Measurements from ENCODE around the gene TRIM28. TPM values are rescaled to one million over a fixed set of nuclear protein-coding genes. Genes with fewer than 3 reads are reported as not detected.

Gene TRIM28
- total RNA-seq, 2 experiments from 2014 or later: 549 to 553 TPM

DNA sequence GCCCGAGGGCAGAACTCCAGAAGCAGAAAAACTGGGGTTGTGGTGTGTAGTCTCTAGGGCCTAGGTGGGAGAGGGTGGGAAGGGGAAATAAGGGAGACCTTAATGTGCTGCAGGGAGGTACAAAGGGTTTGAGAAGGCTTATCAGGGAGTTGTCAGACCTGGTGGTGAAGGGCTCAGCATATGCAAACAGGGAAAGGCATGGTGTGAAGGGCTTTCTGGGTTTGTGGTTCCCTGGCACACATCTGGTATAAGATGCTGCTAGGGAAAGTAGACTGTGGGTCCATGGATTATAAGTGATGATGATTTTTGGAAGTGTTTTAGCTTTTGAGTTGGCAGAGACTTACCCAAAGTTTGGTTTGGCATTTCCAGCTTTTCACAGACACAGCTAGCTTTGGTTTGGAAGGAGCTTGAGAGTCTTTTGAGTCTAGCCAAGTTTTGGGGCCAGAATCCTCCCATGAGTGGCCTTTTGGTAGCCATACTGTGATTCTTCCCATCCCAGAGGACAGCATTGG lies 2.2 kb downstream of the TRIM28 start:
- H3K4me3 ChIP-seq (ENCODE audit: low read length): peak overlapping the region; percentile 70
- H3K27ac ChIP-seq (ENCODE audit: low read depth in 1 of 2, low read length in 2 of 2): peak overlapping the region in 1 of 2 donors; percentile 15
- Mint-ChIP-seq H3K4me3 (peak overlapping the region; percentile 95), H3K4me1 (ENCODE audit: low read depth) (peaks cover 39% of the 10 kb centered on the region), H3K27me3 (no peaks in the 10 kb centered on the region), H3K27ac (peak overlapping the region; percentile 91), H3K9me3 (no peaks in the 10 kb centered on the region), H3K36me3 (ENCODE audit: low read depth) (peaks cover 69% of the 10 kb centered on the region)
- intact Hi-C loops (cut with DNase I, micrococcal nuclease): no loop called here
- peaks cover 42% of the 10 kb centered on the region for H3K4me1 ChIP-seq (ENCODE audit: insufficient read depth, low read length)
- DNase-seq: no peak
- no peak for TF ChIP-seq CTCF (IDR thresholded peaks at IDR 0.05)
- H3K27me3 ChIP-seq (ENCODE audit: control insufficient read depth in 1 of 2, insufficient read depth in 2 of 2, low read length in 2 of 2): no peaks in the 10 kb centered on the region
- H3K36me3 ChIP-seq (ENCODE audit: insufficient read depth, low read length): peaks cover 57% of the 10 kb centered on the region
- POLR2A ChIA-PET: interaction anchor here (1.2 to 3.2 kb wide), 3 partner anchors 8 to 32 kb away, joined by 3 to 64 read pairs (median 4); partner anchors contain the start of gene CHMP2A
- H3K9me3 ChIP-seq (ENCODE audit: control insufficient read depth in 1 of 2, insufficient read depth in 1 of 2, low read length in 2 of 2): no peaks in the 10 kb centered on the region
- CTCF ChIA-PET: interaction anchor here (3.3 kb wide), 1 partner anchor 27 kb away, joined by 34 read pairs; the partner anchor contains the start of gene ZBTB45
- no peak for ATAC-seq (ENCODE audit: poor library complexity)

- no peak for TF ChIP-seq CTCF (IDR thresholded peaks at IDR 0.05)
- H3K4me1 Mint-ChIP-seq (ENCODE audit: low read depth): peaks cover 42% of the 10 kb centered on the region
- peaks cover 45% of the 10 kb centered on the region for H3K4me1 ChIP-seq (ENCODE audit: insufficient read depth, low read length)
- no peaks in the 10 kb centered on the region for H3K27me3 Mint-ChIP-seq
- POLR2A ChIA-PET: interaction anchor here (0.8 to 1.2 kb wide), 2 partner anchors 25 to 28 kb away, joined by 3 read pairs; partner anchors contain the start of genes MZF1 and ZBTB45
- H3K9me3 Mint-ChIP-seq: no peaks in the 10 kb centered on the region
- no peak for ATAC-seq (ENCODE audit: poor library complexity)
- intact Hi-C loops (cut with DNase I, micrococcal nuclease): no loop called here
- H3K9me3 ChIP-seq (ENCODE audit: control insufficient read depth in 1 of 2, insufficient read depth in 1 of 2, low read length in 2 of 2): no peaks in the 10 kb centered on the region
- H3K4me3 ChIP-seq (ENCODE audit: low read length): no peak overlapping the region
- peak overlapping the region; percentile 95 for H3K4me3 Mint-ChIP-seq
- CTCF ChIA-PET: no interaction called here
- H3K27ac ChIP-seq (ENCODE audit: low read depth in 1 of 2, low read length in 2 of 2): no peak overlapping the region
- no peak for DNase-seq
- peaks cover 85% of the 10 kb centered on the region for H3K36me3 Mint-ChIP-seq (ENCODE audit: low read depth)
- no peaks in the 10 kb centered on the region for H3K27me3 ChIP-seq (ENCODE audit: control insufficient read depth in 1 of 2, insufficient read depth in 2 of 2, low read length in 2 of 2)
- peaks cover 73% of the 10 kb centered on the region for H3K36me3 ChIP-seq (ENCODE audit: insufficient read depth, low read length)
- H3K27ac Mint-ChIP-seq: peak overlapping the region; percentile 91
Measured at GRCh38 chr19:58547323-58548312, 3.8 kb downstream of the TRIM28 start.

GRCh38 chr19:58548859-58549663 lies 5.2 kb downstream of the TRIM28 start:
- Histone ChIP-seq H3K27me3 (ENCODE audit: control insufficient read depth in 1 of 2, insufficient read depth in 2 of 2, low read length in 2 of 2) (no peaks in the 10 kb centered on the region), H3K4me3 (ENCODE audit: low read length) (no peak overlapping the region), H3K9me3 (ENCODE audit: control insufficient read depth in 1 of 2, insufficient read depth in 1 of 2, low read length in 2 of 2) (no peaks in the 10 kb centered on the region), H3K27ac (ENCODE audit: low read depth in 1 of 2, low read length in 2 of 2) (no peak overlapping the region), H3K4me1 (ENCODE audit: insufficient read depth, low read length) (peaks cover 46% of the 10 kb centered on the region), H3K36me3 (ENCODE audit: insufficient read depth, low read length) (peaks cover 83% of the 10 kb centered on the region)
- CTCF ChIA-PET: no interaction called here
- Mint-ChIP-seq H3K9me3 (no peaks in the 10 kb centered on the region), H3K4me1 (ENCODE audit: low read depth) (peaks cover 43% of the 10 kb centered on the region), H3K27me3 (no peaks in the 10 kb centered on the region), H3K36me3 (ENCODE audit: low read depth) (peaks cover 93% of the 10 kb centered on the region), H3K4me3 (no peak overlapping the region), H3K27ac (no peak overlapping the region)
- DNase-seq: no peak
- POLR2A ChIA-PET: interaction anchor here (0.7 kb wide), 1 partner anchor 12 kb away, joined by 3 read pairs; no protein-coding TSS in a partner anchor
- TF ChIP-seq CTCF (IDR thresholded peaks at IDR 0.05): no peak
- intact Hi-C loops (cut with DNase I, micrococcal nuclease): no loop called here
- ATAC-seq (ENCODE audit: poor library complexity): no peak
